ENCODE measurements around the gene SLC9A2.

DNA sequence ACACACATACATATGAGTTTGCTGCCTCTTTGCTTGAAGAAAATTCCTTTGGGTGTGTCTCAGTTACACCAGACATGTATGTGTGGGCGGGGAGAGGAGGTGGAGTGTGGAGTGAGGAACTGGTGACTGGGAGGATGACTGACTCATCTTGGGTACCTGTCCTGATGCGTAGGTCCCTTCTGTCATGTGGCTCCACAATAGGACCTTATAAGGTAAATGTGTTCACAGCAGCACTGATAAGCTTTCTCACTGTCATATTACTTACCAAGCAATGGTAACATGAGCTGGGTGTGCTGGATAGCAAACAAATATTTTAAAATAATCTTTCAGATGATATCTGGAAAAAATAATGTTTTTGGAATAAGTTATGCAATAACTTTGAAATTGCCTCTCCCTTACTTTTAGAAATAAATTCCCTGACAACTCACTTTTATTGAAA lies 45.1 kb downstream of the SLC9A2 start:
- TF ChIP-seq, protein P1, sequence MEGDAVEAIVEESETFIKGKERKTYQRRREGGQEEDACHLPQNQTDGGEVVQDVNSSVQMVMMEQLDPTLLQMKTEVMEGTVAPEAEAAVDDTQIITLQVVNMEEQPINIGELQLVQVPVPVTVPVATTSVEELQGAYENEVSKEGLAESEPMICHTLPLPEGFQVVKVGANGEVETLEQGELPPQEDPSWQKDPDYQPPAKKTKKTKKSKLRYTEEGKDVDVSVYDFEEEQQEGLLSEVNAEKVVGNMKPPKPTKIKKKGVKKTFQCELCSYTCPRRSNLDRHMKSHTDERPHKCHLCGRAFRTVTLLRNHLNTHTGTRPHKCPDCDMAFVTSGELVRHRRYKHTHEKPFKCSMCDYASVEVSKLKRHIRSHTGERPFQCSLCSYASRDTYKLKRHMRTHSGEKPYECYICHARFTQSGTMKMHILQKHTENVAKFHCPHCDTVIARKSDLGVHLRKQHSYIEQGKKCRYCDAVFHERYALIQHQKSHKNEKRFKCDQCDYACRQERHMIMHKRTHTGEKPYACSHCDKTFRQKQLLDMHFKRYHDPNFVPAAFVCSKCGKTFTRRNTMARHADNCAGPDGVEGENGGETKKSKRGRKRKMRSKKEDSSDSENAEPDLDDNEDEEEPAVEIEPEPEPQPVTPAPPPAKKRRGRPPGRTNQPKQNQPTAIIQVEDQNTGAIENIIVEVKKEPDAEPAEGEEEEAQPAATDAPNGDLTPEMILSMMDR (conservative IDR thresholded peaks at IDR 0.05) = no peak
- no peak for TF ChIP-seq ZFX (IDR thresholded peaks at IDR 0.05)
